GM18858 (cell line): Measurements from ENCODE around the gene SMARCA2.
A peak's percentile ranks its signal among the peaks of the same experiment; 100 is the strongest.

Experiments used
- ATAC-seq: cut with Tn5 transposase; IDR thresholded peaks from one replicate; pipeline ENCODE4 v1.9.1; 2021; ENCODE audit not compliant: unreplicated experiment

The SMARCA2 gene

DNA sequence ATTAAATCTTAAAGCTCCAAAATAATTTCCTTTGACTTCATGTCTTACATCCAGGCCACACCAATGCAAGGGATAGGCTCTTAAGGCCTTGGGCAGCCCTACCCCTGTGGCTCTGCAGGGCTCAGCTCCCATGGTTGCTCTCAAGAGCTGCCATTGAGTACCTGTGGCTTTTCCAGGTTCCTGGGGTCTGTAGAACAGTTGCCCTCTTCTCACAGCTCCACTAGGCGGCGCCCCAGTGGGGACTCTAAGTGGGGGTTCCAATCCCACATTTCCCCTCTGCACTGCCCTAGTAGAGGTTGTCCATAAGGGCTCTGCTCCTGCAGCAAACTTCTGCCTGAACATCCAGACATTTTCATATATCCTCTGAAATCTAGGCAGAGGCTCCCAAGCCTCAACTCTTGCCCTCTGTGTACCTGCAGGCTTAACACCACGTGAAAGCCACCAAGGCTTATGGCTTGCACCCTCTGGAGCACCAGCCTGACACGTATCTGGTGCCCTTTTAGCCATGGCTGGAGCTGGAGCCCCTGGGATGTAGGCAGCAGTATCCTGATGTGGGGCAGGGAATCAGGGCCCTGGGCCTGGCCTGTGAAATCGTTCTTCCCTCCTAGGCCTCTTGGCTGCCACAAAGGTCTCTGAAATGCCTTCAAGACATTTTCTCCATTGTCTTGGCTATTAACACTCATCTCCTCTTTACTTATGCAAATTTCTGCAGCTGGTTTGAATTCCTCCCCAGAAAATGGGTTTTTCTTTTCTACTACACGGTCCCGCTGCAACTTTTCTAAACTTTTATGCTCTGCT lies 185.1 kb downstream of the SMARCA2 start:
- no peak for ATAC-seq

GRCh38 chr9:2208465-2208864 lies 193.3 kb downstream of the SMARCA2 start:
- ATAC-seq, result no peak

GRCh38 chr9:2208991-2209390 lies 193.8 kb downstream of the SMARCA2 start:
- ATAC-seq, result no peak

GRCh38 chr9:2209400-2209799 lies 194.3 kb downstream of the SMARCA2 start:
- no peak for ATAC-seq

GRCh38 chr9:2210201-2210600 lies 195.1 kb downstream of the SMARCA2 start:
- no peak for ATAC-seq

- no peak for ATAC-seq
Measured at GRCh38 chr9:2213830-2214468, 198.8 kb downstream of the SMARCA2 start.

- ATAC-seq, result no peak
Measured at GRCh38 chr9:2214707-2215106, 199.6 kb downstream of the SMARCA2 start.

DNA sequence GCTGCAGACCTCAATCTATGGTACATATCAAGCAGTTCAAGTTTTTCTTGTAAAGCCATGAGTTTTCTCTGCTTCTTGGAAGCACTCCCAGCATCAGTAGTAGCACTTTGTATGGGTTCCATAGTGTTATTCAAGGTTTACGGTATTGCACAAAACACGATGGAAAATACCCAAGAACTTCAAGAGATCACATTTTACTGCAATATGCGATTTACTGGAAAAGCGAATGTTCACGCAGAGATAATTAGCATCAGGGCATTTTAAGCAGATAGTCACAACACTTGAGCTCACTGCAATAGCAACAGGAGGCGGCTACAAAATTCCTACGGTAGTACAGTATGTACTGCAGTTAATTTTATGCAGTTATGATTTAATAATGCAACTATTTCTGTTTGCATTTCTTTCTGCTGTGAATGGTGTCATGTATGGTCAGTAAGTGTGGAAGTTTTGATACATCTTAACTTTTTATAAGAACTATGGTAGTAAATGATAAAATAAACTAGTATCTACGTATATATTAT lies 200.8 kb downstream of the SMARCA2 start:
- ATAC-seq, result no peak

DNA sequence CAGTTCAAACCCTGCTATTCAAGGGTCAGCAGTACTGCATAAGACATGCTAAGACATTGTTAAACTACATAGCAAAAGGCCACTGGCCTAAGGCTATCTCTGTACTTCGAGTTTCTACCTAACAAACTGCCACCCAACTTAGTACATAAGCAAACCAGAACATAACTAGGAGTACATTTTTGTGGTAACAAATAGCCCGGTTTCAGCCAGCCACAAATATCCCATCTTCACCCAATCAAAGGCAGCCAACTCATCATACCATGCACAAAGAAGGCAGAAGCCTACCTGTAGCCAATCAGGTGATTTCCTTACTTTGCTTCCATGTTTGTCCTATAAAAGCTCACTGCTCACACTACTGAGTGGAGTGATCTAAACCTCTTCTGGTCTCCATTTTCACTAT lies 201.4 kb downstream of the SMARCA2 start:
- ATAC-seq, result no peak

- ATAC-seq, result no peak
Measured at GRCh38 chr9:2217540-2217939, 202.4 kb downstream of the SMARCA2 start.

- no peak for ATAC-seq
Measured at GRCh38 chr9:2220036-2220435, 204.9 kb downstream of the SMARCA2 start.

DNA sequence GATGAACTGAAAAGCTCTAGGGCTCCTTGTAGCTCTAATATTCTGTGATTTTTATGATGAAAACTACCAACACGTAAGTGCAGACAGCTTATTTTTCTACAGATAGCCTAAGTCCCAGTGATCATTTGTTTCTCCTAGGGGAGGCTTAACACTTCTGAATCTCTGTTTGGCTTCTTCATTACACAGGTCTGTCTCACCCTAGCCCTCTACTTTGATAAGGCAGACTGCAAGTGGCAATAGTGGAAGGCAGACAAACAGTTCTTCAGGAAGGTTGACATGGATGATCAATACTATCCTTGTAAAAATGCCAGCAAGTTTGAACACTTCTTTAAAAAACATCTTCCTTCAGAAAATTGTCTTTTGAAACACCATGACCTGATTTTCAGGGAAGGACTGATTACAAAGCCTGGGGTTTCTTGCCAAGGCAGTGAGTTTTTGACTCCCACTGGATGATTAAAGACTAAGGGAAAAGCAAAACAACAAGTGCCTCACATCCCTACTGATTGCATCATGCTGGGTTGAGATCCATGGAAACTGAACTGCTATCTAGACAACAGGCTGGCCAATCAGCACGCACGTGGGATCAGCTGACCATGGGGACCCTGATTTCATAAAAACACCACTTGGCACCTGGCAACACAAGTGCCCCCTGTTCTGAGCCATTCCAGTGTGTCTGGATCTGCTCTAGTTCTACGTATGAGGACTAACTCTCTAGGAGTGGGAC lies 212.2 kb downstream of the SMARCA2 start:
- ATAC-seq, result no peak

DNA sequence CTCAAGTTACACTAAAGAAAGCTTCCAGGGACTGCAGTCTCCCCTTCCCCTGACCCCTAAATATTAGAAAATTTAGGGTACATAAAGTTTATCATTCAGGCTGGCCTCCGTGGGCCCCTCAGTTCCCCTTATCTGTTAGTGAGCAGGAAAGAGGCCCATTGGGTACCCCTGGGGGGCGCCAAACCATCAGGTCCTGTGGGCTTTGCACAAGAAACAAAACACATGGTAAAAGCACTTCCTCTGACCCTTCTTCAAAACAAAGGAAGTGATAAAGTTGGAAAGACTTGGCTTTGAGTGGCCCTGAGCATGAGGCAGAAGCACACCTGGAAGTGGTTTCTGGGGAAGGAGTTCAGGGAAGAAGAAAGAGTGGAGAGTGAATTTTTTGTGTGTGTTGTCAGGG lies 213.0 kb downstream of the SMARCA2 start:
- no peak for ATAC-seq

DNA sequence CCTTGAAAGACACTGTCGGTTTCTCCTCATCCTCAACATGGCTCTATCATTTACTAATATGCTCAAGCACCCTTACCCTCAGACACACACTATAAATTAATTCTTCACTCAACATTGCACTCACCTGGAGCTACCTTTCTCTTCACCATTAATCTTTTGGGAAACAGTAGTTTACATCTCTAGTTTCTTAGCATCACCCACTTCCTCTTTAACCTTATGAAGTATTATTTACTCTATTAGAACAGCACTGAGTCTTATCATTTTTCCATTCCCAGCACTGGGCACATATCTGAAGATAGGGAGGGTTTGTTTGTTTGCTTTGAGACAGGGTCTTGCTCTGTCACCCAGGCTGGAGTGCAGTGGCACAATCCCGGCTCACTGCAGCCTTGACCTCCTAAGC lies 213.5 kb downstream of the SMARCA2 start:
- peak; percentile 15 for ATAC-seq

DNA sequence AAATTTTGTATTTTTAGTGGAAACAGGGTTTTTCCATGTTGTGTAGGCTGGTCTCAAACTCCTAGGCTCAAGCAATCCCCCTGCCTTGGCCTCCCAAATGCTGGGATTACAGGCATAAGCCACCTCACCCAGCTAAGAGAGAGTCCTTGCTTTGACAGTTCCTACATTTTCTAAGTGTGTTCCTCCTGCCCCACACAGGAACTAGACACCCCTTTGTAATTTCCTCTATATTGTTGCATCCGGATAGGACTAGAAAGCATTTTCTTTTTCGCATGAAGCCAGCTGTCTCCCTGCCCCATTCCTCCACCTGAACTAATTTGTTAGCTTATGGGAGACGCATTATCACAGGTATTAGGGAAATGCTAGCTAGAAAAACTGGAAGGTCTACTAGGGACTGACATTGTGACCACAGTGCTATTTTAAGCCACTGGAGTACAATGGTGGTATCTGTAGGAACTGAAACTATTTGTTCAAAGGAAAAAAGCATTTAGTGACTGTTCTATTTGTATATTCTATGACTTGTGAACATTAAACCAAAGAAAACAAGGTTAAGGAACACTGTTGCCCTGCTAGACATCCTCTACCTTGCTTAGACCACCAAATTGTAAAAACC lies 214.1 kb downstream of the SMARCA2 start:
- peak; percentile 91 for ATAC-seq

DNA sequence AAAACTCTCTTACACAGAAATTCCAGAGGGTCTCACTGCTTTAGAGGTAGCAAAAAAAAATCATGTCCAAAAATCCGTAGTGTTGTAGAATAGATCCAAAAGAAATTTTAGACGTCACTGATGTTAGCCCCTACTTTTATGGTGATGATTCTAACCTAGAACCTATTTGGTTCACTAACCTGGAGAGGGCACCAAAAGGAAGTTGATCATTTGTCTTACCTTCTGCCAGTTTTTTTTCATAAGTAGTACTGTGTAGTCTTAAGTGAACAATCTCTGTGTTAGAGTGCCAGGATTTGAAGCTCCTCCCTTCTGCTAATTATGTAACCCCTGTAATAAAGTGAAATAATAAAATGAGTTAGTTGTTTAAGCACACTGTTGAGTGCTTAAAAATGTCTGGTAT lies 215.2 kb downstream of the SMARCA2 start:
- no peak for ATAC-seq

DNA sequence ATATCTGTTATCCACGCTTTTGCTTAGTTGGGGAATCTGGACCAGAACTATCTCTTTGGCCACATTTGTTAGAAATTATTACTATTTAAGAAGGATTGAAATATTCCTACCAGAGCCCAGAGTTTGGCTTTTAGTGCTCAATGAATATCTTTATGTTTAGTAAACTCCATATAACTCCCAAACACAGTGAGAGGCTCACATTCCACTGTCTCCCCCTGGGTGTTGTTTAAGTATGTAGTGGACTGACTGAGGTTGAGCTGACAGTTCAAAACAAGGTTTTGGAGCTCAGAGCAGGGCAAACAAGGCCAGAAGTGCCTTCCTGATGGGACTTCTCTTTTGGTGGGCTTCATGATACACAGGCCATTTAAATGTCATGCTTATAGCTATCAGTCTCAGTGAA lies 216.0 kb downstream of the SMARCA2 start:
- ATAC-seq, result no peak

DNA sequence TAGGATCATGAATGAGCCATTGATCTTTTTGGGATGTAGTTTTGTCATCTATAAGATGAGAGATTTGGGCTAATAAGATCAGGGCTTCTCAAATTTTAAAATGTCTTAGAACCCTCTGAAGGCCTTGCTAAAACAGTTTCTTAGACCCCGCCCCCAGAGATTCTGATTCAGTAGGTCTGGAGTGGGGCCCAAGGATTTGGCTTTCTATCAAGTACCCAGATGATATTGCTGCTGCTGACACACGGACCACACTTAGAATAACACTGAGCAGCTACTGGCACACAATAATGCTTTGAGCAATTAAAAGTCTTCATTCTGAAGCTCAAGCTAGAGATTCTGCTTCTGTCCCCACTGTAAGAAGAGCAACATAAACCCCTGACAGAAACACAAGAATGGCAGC lies 216.7 kb downstream of the SMARCA2 start:
- no peak for ATAC-seq

GRCh38 chr9:2233274-2233673 lies 218.1 kb downstream of the SMARCA2 start:
- ATAC-seq, result no peak

DNA sequence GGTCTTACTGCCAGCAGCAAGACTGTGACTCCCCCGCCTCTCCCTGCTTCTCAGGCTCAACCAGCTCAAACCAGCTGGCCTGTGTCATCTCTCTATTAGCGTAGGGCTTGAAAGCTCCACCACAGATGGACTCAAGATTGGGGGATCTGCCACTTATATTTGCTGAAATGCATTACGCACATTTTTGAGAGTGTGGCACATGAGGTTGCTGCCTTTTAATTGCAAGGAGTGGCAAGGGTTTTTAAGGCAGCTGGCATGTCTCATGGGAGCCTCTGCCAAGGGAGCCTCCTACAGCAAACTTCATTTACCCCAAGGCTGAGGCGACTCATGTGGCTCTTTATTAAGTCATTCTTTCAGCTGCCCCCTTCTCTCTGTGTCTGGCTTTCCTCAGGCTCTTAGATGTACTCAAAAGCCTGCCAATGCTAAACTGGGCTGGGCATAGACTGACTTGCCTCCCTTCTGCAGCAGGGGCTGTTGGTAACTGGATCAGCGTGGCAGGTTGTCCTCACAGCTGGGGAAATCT lies 219.3 kb downstream of the SMARCA2 start:
- ATAC-seq, result no peak

DNA sequence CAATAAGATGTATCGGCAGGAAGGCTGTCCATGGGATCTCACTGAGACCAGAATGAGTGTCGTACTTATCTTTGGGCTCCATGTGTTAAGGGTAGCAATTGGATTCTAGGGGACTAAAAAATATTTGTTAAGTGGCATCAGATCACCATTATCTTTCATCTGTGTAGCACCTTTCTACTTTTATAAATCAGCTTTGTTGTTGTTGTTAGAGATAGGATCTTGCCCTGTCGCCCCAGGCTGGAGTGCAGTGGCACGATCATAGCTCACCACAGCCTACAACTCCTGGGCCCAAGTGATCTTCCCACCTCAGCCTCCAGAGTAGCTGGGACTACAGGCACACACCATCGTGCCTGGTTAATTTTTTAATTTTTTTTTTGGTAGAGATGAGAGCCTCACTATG lies 220.5 kb downstream of the SMARCA2 start:
- no peak for ATAC-seq
